ENCODE data around the gene GPC6. TPM values are rescaled to one million over a fixed set of nuclear protein-coding genes. Genes with fewer than 3 reads are reported as not detected.

GPC6 gene
- polyA plus RNA-seq, 2 of the 4 experiments (the other 2 are of a cell fraction) = 8.0 to 14.4 TPM

DNA sequence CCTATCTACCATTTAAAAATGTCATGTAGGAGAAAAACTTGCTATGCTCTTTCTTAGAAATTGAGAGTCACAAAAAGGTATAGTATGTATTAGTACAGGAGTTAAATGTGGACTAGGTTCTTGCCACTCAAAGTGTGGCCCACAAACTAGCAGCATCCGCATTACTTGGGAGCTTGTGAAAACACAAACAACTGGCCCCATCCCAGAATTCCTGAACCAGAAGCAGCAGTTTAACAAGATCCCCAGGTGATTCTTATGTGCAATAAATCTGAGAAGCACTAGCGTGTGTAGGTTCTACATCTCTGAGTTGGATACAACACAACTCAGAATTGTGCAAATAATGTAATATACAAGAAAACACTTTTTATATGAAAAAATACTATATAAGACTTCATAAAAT, 927.0 kb downstream of the GPC6 start:
- TF ChIP-seq CHD4 (IDR thresholded peaks at IDR 0.05; ENCODE audit: borderline replicate concordance) = no peak
- no peak for TF ChIP-seq MAFK (IDR thresholded peaks at IDR 0.05; ENCODE audit: partially characterized antibody)
- TF ChIP-seq RCOR1 (IDR thresholded peaks at IDR 0.05; ENCODE audit: low read depth, low read length) = no peak
- TF ChIP-seq TFCP2L1 (CRISPR knock-in tag; IDR thresholded peaks at IDR 0.05) = no peak
- TF ChIP-seq CHD2 (IDR thresholded peaks at IDR 0.05; ENCODE audit: low read length, partially characterized antibody) = no peak
- TF ChIP-seq ZNF302 (CRISPR knock-in tag; IDR thresholded peaks at IDR 0.05) = no peak
- no peak for TF ChIP-seq RNF2 (IDR thresholded peaks at IDR 0.05; ENCODE audit: borderline replicate concordance, low read depth)
- no peak for TF ChIP-seq ZSCAN20 (CRISPR knock-in tag; IDR thresholded peaks at IDR 0.05)
- TF ChIP-seq BHLHE40 (IDR thresholded peaks at IDR 0.05; ENCODE audit: low read depth, low read length) = no peak
- no peak for TF ChIP-seq FOXS1 (CRISPR knock-in tag; IDR thresholded peaks at IDR 0.05)
- no peak for TF ChIP-seq PHF8 (IDR thresholded peaks at IDR 0.05; ENCODE audit: borderline replicate concordance, low read depth)
- TF ChIP-seq FOSL2 (IDR thresholded peaks at IDR 0.05) = no peak
- no peak for TF ChIP-seq FOSL2 (CRISPR knock-in tag; IDR thresholded peaks at IDR 0.05)
- no peak for TF ChIP-seq JUNB (IDR thresholded peaks at IDR 0.05)
- H3K4me3 ChIP-seq = no peak overlapping the region
- no peak overlapping the region for H3K4me2 ChIP-seq
- no peak overlapping the region for H3K27ac ChIP-seq
- no peaks in the 10 kb centered on the region for H3K9me3 ChIP-seq
- H3K4me1 ChIP-seq = no peaks in the 10 kb centered on the region
- WGBS (ENCODE audit: missing lambda C conversion rate) = 90% methylated on average over 2 of the region's 2 CpGs
- ATAC-seq = no peak
- FAIRE-seq = no peak
- CTCF ChIA-PET = no interaction called here
- no peak for DNase-seq (ENCODE audit: low read depth in 1 of 2, low spot score in 1 of 2)
- POLR2A ChIA-PET = no interaction called here

DNA sequence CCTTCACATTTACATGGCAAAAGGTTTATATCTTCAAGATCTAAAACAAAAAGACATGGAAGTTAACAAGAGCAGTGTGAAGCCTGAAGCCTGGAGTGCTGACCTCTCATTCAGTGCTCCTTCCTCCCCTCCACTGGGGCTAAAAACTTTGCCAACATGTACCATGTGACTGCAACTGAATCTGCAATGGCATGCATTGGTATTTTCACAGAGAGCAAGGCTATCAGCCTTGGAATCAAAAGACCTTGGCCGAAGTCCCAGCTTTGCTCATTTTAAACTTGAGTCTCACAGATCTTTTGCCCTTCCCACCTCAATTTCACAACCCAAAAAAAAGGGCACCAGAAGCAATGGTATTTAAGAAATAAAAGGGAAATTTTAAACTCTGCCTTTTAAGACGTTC, 927.8 kb downstream of the GPC6 start:
- no peak overlapping the region for H3K27ac ChIP-seq
- H3K4me3 ChIP-seq = no peak overlapping the region
- no peaks in the 10 kb centered on the region for H3K4me1 ChIP-seq
- DNase-seq (ENCODE audit: low read depth in 1 of 2, low spot score in 1 of 2) = no peak
- no peaks in the 10 kb centered on the region for H3K9me3 ChIP-seq
- POLR2A ChIA-PET = no interaction called here
- no peak for FAIRE-seq
- no peak overlapping the region for H3K4me2 ChIP-seq
- ATAC-seq = no peak
- TF ChIP-seq JUNB (IDR thresholded peaks at IDR 0.05) = no peak
- no peak for TF ChIP-seq HEYL (CRISPR knock-in tag; IDR thresholded peaks at IDR 0.05)
- no peak for TF ChIP-seq CHD4 (IDR thresholded peaks at IDR 0.05; ENCODE audit: borderline replicate concordance)
- WGBS (ENCODE audit: missing lambda C conversion rate) = 46% methylated on average over 2 of the region's 2 CpGs
- CTCF ChIA-PET = no interaction called here

DNA sequence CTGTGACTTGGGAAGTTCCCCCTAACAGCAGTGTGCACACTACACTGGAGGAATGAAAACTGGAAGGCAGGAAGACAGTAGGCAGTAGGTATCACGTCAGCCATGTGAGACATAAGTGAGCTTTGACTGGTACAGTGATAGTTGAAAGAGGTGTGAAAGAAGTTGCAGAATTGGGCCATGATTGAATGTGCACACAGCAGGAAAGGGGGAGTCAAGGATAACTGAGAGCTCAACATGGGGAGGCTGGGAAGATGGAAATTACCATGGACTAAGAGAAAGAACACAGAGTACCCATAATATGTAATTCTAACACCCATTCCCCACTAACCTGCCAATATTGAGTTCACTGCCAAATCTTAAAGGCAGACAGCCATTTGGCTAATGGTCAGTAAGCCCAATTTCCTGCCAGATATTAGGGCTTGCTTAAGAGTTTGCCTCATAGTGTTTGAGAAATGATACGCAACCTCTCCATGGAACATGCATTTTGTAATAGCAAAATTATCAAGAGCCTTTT, 931.2 kb downstream of the GPC6 start:
- ATAC-seq (no peak), DNase-seq (ENCODE audit: low read depth in 1 of 2, low spot score in 1 of 2) (no peak), FAIRE-seq (no peak)
- ChIA-PET POLR2A (no interaction called here), CTCF (no interaction called here)
- Histone ChIP-seq H3K9me3 (no peaks in the 10 kb centered on the region), H3K4me2 (no peak overlapping the region), H3K4me1 (no peaks in the 10 kb centered on the region), H3K27ac (no peak overlapping the region), H3K4me3 (no peak overlapping the region)
- WGBS (ENCODE audit: missing lambda C conversion rate) = 65% methylated on average over 2 of the region's 2 CpGs
- TF ChIP-seq HOXB5 (CRISPR knock-in tag; IDR thresholded peaks at IDR 0.05) (no peak), RFX5 (IDR thresholded peaks at IDR 0.05) (no peak), POLR2A (IDR thresholded peaks at IDR 0.05; ENCODE audit: low read length) (no peak), FOXS1 (CRISPR knock-in tag; IDR thresholded peaks at IDR 0.05) (no peak), MAZ (IDR thresholded peaks at IDR 0.05; ENCODE audit: borderline replicate concordance, low read depth, low read length) (no peak), TFCP2L1 (CRISPR knock-in tag; IDR thresholded peaks at IDR 0.05) (no peak), HDAC2 (IDR thresholded peaks at IDR 0.05) (no peak), CBX2 (IDR thresholded peaks at IDR 0.05; ENCODE audit: borderline replicate concordance, low read depth) (no peak), ZFP36 (IDR thresholded peaks at IDR 0.05; ENCODE audit: borderline replicate concordance, partially characterized antibody) (no peak), RAD21 (conservative IDR thresholded peaks at IDR 0.05 in 1 of 2, IDR thresholded peaks at IDR 0.05 in 1 of 2) (no peak), KDM1A (IDR thresholded peaks at IDR 0.05; ENCODE audit: low read depth) (no peak), ZC3H11A (IDR thresholded peaks at IDR 0.05) (no peak), EHF (CRISPR knock-in tag; IDR thresholded peaks at IDR 0.05) (no peak), CHD4 (IDR thresholded peaks at IDR 0.05; ENCODE audit: borderline replicate concordance) (no peak), SMC3 (IDR thresholded peaks at IDR 0.05) (no peak), EHMT2 (IDR thresholded peaks at IDR 0.05; ENCODE audit: low read depth) (no peak), MYC (IDR thresholded peaks at IDR 0.05; ENCODE audit: borderline replicate concordance, low read length) (no peak), PHF8 (IDR thresholded peaks at IDR 0.05; ENCODE audit: borderline replicate concordance, low read depth) (no peak)
- TF ChIP-seq, protein P1, sequence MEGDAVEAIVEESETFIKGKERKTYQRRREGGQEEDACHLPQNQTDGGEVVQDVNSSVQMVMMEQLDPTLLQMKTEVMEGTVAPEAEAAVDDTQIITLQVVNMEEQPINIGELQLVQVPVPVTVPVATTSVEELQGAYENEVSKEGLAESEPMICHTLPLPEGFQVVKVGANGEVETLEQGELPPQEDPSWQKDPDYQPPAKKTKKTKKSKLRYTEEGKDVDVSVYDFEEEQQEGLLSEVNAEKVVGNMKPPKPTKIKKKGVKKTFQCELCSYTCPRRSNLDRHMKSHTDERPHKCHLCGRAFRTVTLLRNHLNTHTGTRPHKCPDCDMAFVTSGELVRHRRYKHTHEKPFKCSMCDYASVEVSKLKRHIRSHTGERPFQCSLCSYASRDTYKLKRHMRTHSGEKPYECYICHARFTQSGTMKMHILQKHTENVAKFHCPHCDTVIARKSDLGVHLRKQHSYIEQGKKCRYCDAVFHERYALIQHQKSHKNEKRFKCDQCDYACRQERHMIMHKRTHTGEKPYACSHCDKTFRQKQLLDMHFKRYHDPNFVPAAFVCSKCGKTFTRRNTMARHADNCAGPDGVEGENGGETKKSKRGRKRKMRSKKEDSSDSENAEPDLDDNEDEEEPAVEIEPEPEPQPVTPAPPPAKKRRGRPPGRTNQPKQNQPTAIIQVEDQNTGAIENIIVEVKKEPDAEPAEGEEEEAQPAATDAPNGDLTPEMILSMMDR (IDR thresholded peaks at IDR 0.05) = no peak

Measured in A549 (cell line).